NCI-H1436 treated with DMSO at 0.1 percent for 48 hours (cell line): ENCODE measurements around the gene GINS3.
A peak's percentile ranks its signal among the peaks of the same experiment; 100 is the strongest.

Source experiments
- DNase-seq: peaks from one replicate; lab custom pipeline; 2025; lab: John Stamatoyannopoulos, UW

GINS3 gene

GRCh38 chr16:58392215-58393137 is at the start of gene GINS3:
TSS of gene GINS3 (plus strand) at chr16:58392471. CDS start at chr16:58392602, 131 bp downstream.
- DNase-seq = peak; percentile 35

- DNase-seq = no peak
These were observed 48.7 kb upstream of the GINS3 start for GRCh38 chr16:58343562-58343961.

GRCh38 chr16:58345574-58346354 is 46.5 kb upstream of the GINS3 start:
- no peak for DNase-seq

GRCh38 chr16:58346831-58347371 is 45.4 kb upstream of the GINS3 start:
- no peak for DNase-seq

GRCh38 chr16:58348986-58349385 is 43.3 kb upstream of the GINS3 start:
- no peak for DNase-seq

GRCh38 chr16:58352690-58353089 is 39.6 kb upstream of the GINS3 start:
- no peak for DNase-seq

GRCh38 chr16:58360041-58360634 is 32.1 kb upstream of the GINS3 start:
- no peak for DNase-seq

- no peak for DNase-seq
These were observed 30.5 kb upstream of the GINS3 start for GRCh38 chr16:58361726-58362125.

- DNase-seq = no peak
These were observed 28.4 kb upstream of the GINS3 start for GRCh38 chr16:58363746-58364393.

GRCh38 chr16:58365623-58366022 is 26.6 kb upstream of the GINS3 start:
- DNase-seq = no peak

GRCh38 chr16:58366247-58367031 is 25.8 kb upstream of the GINS3 start:
- no peak for DNase-seq

- DNase-seq = no peak
These were observed 25.0 kb upstream of the GINS3 start for GRCh38 chr16:58367252-58367651.

- DNase-seq = no peak
These were observed 20.4 kb upstream of the GINS3 start for GRCh38 chr16:58371841-58372240.

- no peak for DNase-seq
These were observed 16.9 kb upstream of the GINS3 start for GRCh38 chr16:58375386-58375785.

GRCh38 chr16:58377932-58378331 is 14.3 kb upstream of the GINS3 start:
- DNase-seq = no peak

GRCh38 chr16:58378401-58378800 is 13.9 kb upstream of the GINS3 start:
- DNase-seq = no peak

GRCh38 chr16:58379736-58380135 is 12.5 kb upstream of the GINS3 start:
- no peak for DNase-seq

GRCh38 chr16:58381661-58382060 is 10.6 kb upstream of the GINS3 start:
- no peak for DNase-seq

GRCh38 chr16:58384437-58385055 is 7.7 kb upstream of the GINS3 start:
- no peak for DNase-seq

- DNase-seq = no peak
These were observed 7.0 kb upstream of the GINS3 start for GRCh38 chr16:58385218-58385773.
